ENCODE results near the gene OXTR. TPM values are rescaled to one million over a fixed set of nuclear protein-coding genes. Genes with fewer than 3 reads are reported as not detected.

The OXTR gene
- total and polyA plus RNA-seq, 2 experiments from 2014 or later, result 5.5 to 9.3 TPM

DNA sequence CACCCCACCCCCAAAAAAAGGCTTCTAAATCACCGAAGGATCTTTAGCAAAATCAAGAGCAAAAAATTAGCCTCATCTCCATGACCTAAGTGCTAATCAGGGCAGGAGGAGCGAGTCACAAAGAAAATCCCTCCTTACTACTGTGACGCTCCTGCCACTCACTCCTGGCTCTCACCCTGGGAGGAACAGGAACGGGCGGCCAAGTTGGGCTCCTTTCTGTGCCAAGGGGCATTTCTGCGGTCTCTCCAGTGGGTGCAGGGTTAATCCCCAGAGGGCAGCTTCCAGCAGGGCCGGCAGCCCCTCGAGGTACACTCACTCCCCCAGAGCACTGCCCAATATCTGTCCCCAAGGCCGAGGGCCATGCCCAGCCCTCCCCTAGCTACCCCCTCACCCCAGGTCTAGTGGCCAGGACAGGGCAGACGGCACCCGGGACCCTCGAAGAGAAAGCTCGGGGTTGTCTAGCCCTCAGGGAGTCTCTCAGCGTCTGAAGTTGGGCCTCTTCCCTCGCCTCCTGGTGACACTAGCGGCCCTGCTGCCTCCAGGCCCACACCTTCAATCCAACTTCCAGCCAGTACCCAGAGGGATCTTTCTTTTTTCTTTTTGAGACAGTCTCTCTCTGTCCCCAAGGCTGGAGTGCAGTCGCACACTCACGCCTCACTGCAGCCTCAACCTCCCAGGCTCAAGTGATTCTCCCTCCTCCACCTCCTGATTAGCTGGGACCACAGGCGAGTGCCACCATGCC lies 35.1 kb downstream of the OXTR start:
- Histone ChIP-seq H3K4me2 (no peak overlapping the region), H3K9me2 (ENCODE audit: insufficient read depth) (no peaks in the 10 kb centered on the region), H3K4me3 (no peak overlapping the region), H3K27ac (ENCODE audit: low read depth) (no peak overlapping the region), H3K27me3 (ENCODE audit: insufficient read depth) (no peaks in the 10 kb centered on the region), H3K36me3 (ENCODE audit: insufficient read depth) (no peaks in the 10 kb centered on the region), H3F3A (replicated peaks; ENCODE audit: low read depth) (no peaks in the 10 kb centered on the region), H3K79me2 (replicated peaks; ENCODE audit: insufficient read depth) (no peaks in the 10 kb centered on the region), H3K4me1 (ENCODE audit: insufficient read depth) (peaks cover 8% of the 10 kb centered on the region), H4K20me1 (replicated peaks; ENCODE audit: insufficient read depth) (no peaks in the 10 kb centered on the region), H2AFZ (no peak overlapping the region)
- H3K9me3 Mint-ChIP-seq, result no peaks in the 10 kb centered on the region
- H3K27ac Mint-ChIP-seq, result no peak overlapping the region
- ATAC-seq (no peak), DNase-seq (ENCODE audit: low spot score) (no peak)
- peaks cover 6% of the 10 kb centered on the region for H3K27me3 Mint-ChIP-seq (ENCODE audit: insufficient read depth, low read depth, poor library complexity)
- H3K4me3 Mint-ChIP-seq, result no peak overlapping the region
- no peaks in the 10 kb centered on the region for H3K36me3 Mint-ChIP-seq (ENCODE audit: low read depth)
- TF ChIP-seq POLR2AphosphoS5 (IDR thresholded peaks at IDR 0.05; ENCODE audit: low read depth) (no peak), REST (IDR thresholded peaks at IDR 0.05; ENCODE audit: unreplicated experiment) (no peak), NANOG (IDR thresholded peaks at IDR 0.05; ENCODE audit: borderline replicate concordance) (no peak), ZNF331 (CRISPR knock-in tag; IDR thresholded peaks at IDR 0.05; ENCODE audit: low read depth) (no peak), ZNF114 (CRISPR knock-in tag; IDR thresholded peaks at IDR 0.05) (no peak), EZH2phosphoT487 (IDR thresholded peaks at IDR 0.05; ENCODE audit: unreplicated experiment) (no peak), CREB1 (CRISPR knock-in tag; IDR thresholded peaks at IDR 0.05; ENCODE audit: low read depth) (no peak), EZH2 (IDR thresholded peaks at IDR 0.05; ENCODE audit: low read depth, unreplicated experiment) (no peak), ETS1 (IDR thresholded peaks at IDR 0.05) (no peak), STAT1 (IDR thresholded peaks at IDR 0.05; ENCODE audit: unreplicated experiment) (no peak), JUNB (IDR thresholded peaks at IDR 0.05; ENCODE audit: unreplicated experiment) (no peak), CTCF (conservative IDR thresholded peaks at IDR 0.05; ENCODE audit: low read depth in 2 of 2) (no peak)
- TF ChIP-seq, protein P1, sequence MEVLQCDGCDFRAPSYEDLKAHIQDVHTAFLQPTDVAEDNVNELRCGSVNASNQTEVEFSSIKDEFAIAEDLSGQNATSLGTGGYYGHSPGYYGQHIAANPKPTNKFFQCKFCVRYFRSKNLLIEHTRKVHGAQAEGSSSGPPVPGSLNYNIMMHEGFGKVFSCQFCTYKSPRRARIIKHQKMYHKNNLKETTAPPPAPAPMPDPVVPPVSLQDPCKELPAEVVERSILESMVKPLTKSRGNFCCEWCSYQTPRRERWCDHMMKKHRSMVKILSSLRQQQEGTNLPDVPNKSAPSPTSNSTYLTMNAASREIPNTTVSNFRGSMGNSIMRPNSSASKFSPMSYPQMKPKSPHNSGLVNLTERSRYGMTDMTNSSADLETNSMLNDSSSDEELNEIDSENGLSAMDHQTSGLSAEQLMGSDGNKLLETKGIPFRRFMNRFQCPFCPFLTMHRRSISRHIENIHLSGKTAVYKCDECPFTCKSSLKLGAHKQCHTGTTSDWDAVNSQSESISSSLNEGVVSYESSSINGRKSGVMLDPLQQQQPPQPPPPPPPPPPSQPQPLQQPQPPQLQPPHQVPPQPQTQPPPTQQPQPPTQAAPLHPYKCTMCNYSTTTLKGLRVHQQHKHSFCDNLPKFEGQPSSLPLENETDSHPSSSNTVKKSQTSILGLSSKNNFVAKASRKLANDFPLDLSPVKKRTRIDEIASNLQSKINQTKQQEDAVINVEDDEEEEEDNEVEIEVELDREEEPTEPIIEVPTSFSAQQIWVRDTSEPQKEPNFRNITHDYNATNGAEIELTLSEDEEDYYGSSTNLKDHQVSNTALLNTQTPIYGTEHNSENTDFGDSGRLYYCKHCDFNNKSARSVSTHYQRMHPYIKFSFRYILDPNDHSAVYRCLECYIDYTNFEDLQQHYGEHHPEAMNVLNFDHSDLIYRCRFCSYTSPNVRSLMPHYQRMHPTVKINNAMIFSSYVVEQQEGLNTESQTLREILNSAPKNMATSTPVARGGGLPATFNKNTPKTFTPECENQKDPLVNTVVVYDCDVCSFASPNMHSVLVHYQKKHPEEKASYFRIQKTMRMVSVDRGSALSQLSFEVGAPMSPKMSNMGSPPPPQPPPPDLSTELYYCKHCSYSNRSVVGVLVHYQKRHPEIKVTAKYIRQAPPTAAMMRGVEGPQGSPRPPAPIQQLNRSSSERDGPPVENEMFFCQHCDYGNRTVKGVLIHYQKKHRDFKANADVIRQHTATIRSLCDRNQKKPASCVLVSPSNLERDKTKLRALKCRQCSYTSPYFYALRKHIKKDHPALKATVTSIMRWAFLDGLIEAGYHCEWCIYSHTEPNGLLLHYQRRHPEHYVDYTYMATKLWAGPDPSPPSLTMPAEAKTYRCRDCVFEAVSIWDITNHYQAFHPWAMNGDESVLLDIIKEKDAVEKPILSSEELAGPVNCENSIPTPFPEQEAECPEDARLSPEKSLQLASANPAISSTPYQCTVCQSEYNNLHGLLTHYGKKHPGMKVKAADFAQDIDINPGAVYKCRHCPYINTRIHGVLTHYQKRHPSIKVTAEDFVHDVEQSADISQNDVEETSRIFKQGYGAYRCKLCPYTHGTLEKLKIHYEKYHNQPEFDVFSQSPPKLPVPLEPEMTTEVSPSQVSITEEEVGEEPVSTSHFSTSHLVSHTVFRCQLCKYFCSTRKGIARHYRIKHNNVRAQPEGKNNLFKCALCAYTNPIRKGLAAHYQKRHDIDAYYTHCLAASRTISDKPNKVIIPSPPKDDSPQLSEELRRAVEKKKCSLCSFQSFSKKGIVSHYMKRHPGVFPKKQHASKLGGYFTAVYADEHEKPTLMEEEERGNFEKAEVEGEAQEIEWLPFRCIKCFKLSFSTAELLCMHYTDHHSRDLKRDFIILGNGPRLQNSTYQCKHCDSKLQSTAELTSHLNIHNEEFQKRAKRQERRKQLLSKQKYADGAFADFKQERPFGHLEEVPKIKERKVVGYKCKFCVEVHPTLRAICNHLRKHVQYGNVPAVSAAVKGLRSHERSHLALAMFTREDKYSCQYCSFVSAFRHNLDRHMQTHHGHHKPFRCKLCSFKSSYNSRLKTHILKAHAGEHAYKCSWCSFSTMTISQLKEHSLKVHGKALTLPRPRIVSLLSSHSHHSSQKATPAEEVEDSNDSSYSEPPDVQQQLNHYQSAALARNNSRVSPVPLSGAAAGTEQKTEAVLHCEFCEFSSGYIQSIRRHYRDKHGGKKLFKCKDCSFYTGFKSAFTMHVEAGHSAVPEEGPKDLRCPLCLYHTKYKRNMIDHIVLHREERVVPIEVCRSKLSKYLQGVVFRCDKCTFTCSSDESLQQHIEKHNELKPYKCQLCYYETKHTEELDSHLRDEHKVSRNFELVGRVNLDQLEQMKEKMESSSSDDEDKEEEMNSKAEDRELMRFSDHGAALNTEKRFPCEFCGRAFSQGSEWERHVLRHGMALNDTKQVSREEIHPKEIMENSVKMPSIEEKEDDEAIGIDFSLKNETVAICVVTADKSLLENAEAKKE (CRISPR knock-in tag; IDR thresholded peaks at IDR 0.05), result no peak
- H3K4me1 Mint-ChIP-seq, result peaks cover 10% of the 10 kb centered on the region
